ENCODE measurements around the gene AFF4. TPM values are rescaled to one million over a fixed set of nuclear protein-coding genes. Genes with fewer than 3 reads are reported as not detected.
"Not testable (repeated sequence)": the region's sequence is repeated elsewhere in the genome, so short reads cannot be mapped to it uniquely, and the experiment has no call there.

The AFF4 gene
- total RNA-seq, 1 donor from 2014 or later: 63.0 TPM

DNA sequence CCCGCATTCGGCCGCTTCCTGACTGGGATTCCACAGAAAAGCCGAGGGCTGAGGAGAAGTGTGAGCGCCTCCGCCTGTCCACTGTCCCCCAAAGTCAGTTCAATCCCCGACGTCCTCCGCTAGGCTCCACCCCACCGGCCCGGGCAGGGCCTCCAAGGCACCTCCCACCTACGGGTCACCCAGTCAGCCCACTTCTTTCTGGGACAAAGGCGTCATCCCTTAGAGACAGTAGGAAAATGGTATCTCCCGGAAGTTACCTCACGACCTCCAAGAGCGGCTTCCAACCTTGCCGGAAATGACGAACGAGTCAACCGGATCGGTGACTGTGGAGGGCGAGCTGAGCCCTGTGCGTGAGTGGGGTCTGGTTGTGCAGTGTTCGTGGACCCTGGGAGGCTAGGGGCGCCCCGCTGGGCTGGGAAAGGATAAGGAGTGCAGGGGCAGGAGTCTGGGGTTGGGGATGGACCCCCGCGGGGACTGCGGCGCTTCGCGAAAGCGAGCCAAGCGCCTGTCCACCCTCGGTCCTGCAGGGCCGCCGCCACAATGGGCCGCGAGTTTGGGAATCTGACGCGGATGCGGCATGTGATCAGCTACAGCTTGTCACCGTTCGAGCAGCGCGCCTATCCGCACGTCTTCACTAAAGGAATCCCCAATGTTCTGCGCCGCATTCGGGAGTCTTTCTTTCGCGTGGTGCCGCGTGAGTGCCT is 96.9 kb downstream of the AFF4 start, which contains the start of the genes GDF9 and UQCRQ:
GDF9 (minus strand) TSS at position 128 of the 704 bp plus-strand sequence. CDS start 1,936 bp downstream, outside the sequence.
UQCRQ (plus strand) TSS at position 301 of the 704 bp plus-strand sequence; CDS start at position 541, 240 bp downstream.
- H3K9me3 ChIP-seq: no peaks in the 10 kb centered on the region
- peaks cover 5 to 14% of the 10 kb centered on the region in 2 donors for H3K4me1 ChIP-seq
- peak within 1 kb of the TSS; percentile 82 to 85 for H3K4me3 ChIP-seq
- intact Hi-C loops (cut with DNase I): loop anchor here (1.0 to 2.0 kb wide), 3 partner anchors 36 to 185 kb away; partner anchors contain the start of genes AFF4 and SHROOM1
- TF ChIP-seq, protein P1, sequence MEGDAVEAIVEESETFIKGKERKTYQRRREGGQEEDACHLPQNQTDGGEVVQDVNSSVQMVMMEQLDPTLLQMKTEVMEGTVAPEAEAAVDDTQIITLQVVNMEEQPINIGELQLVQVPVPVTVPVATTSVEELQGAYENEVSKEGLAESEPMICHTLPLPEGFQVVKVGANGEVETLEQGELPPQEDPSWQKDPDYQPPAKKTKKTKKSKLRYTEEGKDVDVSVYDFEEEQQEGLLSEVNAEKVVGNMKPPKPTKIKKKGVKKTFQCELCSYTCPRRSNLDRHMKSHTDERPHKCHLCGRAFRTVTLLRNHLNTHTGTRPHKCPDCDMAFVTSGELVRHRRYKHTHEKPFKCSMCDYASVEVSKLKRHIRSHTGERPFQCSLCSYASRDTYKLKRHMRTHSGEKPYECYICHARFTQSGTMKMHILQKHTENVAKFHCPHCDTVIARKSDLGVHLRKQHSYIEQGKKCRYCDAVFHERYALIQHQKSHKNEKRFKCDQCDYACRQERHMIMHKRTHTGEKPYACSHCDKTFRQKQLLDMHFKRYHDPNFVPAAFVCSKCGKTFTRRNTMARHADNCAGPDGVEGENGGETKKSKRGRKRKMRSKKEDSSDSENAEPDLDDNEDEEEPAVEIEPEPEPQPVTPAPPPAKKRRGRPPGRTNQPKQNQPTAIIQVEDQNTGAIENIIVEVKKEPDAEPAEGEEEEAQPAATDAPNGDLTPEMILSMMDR (IDR thresholded peaks at IDR 0.05): peak in 1 of 3 experiments; percentile 23
- H3K36me3 ChIP-seq: peaks cover 0 to 23% of the 10 kb centered on the region in 2 donors
- peak; percentile 92 to 98 for DNase-seq (ENCODE audit: low spot score in 2 of 2)
- peak within 1 kb of the TSS; percentile 90 to 95 for H3K27ac ChIP-seq
- no peaks in the 10 kb centered on the region for H3K27me3 ChIP-seq

DNA sequence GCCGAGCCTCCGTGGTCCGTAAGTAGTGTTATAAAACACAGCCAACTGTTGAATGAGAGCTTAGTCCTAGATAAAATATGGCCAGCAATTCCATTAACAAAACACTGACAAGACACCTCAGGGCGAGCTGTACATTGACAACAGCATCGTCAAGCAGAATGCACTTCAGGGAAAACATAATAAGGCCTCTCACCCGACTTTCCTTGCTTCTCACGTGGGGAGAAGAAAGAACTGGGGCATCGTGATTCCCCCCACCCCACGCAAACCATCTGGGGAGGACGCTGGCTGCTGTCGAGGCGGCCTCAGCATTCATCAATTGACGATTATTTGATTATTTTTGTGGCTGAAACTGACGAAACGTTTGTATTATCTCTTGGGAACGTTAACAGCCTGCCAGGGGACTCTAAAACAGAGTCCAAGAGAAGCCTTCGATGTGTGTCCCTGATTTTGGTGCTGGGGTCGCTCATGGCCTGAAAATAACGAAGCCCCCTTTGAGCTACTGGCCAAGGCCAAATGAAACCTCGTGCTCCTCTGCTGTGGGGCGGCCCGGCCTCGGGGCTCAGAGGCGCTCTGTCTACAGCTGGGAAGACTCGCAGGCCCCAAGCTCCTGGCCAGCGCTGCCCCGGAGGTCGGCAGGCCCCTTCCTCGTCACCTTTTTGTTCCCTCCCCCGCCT is 97.6 kb downstream of the AFF4 start:
- TF ChIP-seq, protein P1 (IDR thresholded peaks at IDR 0.05): no peak
- peaks cover 5 to 14% of the 10 kb centered on the region in 2 donors for H3K4me1 ChIP-seq
- H3K27me3 ChIP-seq: no peaks in the 10 kb centered on the region
- peak overlapping the region; percentile 90 to 95 for H3K27ac ChIP-seq
- no peak for DNase-seq (ENCODE audit: low spot score in 2 of 2)
- peaks cover 0 to 21% of the 10 kb centered on the region in 2 donors for H3K36me3 ChIP-seq
- intact Hi-C loops (cut with DNase I): loop anchor here (1.0 to 2.0 kb wide), 3 partner anchors 36 to 185 kb away; partner anchors contain the start of genes AFF4 and SHROOM1
- peak overlapping the region; percentile 82 to 85 for H3K4me3 ChIP-seq
- no peaks in the 10 kb centered on the region for H3K9me3 ChIP-seq

DNA sequence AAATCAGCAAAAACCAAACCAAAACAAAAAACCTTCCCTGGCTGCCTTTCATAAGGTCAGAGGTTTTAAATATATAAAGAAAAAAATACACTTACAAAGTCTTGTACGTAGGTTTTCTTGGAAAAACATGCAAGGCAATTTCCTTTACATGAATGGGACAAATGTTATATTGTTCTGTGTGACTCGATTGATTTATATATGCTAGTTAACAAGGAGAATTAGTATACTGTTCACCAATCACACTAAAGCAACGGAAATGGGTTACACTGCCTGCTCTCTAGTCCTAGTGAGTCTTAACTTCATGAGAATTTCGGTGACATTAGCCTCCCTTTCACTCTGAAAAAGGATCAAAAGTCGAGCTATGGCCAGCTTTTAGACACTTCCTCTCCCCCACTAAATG is 102.7 kb downstream of the AFF4 start:
- Histone ChIP-seq H3K9me3 (no peaks in the 10 kb centered on the region), H3K4me3 (no peak overlapping the region), H3K36me3 (no peaks in the 10 kb centered on the region), H3K27me3 (no peaks in the 10 kb centered on the region), H3K4me1 (peaks cover 1 to 4% of the 10 kb centered on the region in 2 donors), H3K27ac (no peak overlapping the region)
- TF ChIP-seq, protein P1 (IDR thresholded peaks at IDR 0.05): no peak
- intact Hi-C loops (cut with DNase I): no loop called here
- no peak for DNase-seq (ENCODE audit: low spot score in 2 of 2)

DNA sequence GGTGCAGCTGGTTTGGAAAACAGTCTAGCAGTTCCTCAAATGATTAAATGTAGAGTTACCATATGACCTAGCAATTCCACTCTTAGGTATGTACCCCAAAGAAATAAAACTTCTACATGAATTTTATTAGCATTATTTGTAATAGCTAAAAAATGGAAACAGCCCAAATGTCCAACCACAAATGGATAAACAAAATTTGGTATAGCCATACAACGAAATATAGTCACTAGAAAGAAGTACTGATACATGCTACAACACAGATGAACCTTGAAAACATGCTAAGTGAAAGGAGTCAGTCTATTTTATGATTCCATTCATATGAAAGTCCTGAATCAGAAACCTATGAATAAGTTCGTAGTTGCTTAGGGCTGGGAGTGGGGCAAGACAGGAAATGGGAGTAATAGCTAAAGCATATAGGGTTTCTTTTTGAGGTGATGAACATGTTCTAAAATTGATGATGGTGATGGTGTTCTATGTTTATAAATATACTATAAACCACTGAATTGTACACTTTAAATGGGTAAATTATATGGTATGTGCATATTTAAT is 103.5 kb downstream of the AFF4 start:
- no peak for DNase-seq (ENCODE audit: low spot score in 2 of 2)
- H3K4me1 ChIP-seq: no peaks in the 10 kb centered on the region
- intact Hi-C loops (cut with DNase I): no loop called here
- H3K4me3 ChIP-seq: no peak overlapping the region
- no peaks in the 10 kb centered on the region for H3K36me3 ChIP-seq
- TF ChIP-seq, protein P1 (IDR thresholded peaks at IDR 0.05): no peak
- no peaks in the 10 kb centered on the region for H3K27me3 ChIP-seq
- no peaks in the 10 kb centered on the region for H3K9me3 ChIP-seq
- no peak overlapping the region for H3K27ac ChIP-seq

- no peak for DNase-seq (ENCODE audit: low spot score in 2 of 2)
- TF ChIP-seq, protein P1 (IDR thresholded peaks at IDR 0.05): no peak
These were observed 107.4 kb downstream of the AFF4 start for GRCh38 chr5:132856011-132856410.

GRCh38 chr5:132854992-132855391 is 108.4 kb downstream of the AFF4 start:
- H3K36me3 ChIP-seq; intact Hi-C loops (cut with DNase I); DNase-seq (ENCODE audit: low spot score in 2 of 2); H3K4me1 ChIP-seq; H3K27me3 ChIP-seq; H3K4me3 ChIP-seq; H3K9me3 ChIP-seq; H3K27ac ChIP-seq: not testable (repeated sequence)

More at GRCh38 chr5:132856011-132856410, 107.4 kb downstream of the AFF4 start:
- Histone ChIP-seq H3K4me3 (no peak overlapping the region), H3K9me3 (no peaks in the 10 kb centered on the region), H3K4me1 (no peaks in the 10 kb centered on the region), H3K27ac (no peak overlapping the region), H3K27me3 (no peaks in the 10 kb centered on the region), H3K36me3 (no peaks in the 10 kb centered on the region)
- intact Hi-C loops (cut with DNase I): no loop called here
